Panc1 (cell line): ENCODE data around the gene NTRK3. TPM values are rescaled to one million over a fixed set of nuclear protein-coding genes. Genes with fewer than 3 reads are reported as not detected.

Experiments
- ATAC-seq: fragments of 200-7000 bp; cut with Tn5 transposase; 2 replicates; pipeline ENCODE4 v1.9.1; 2020; ENCODE audit warnings: mild to moderate bottlenecking, moderate library complexity
- BruUV-seq: library from RNA; stranded (reverse); fragments of 400-500 nt; replicated peaks from 2 replicates; lab custom pipeline; 2021; lab: Mats Ljungman, UMichigan
- CTCF ChIA-PET: fragments of 300-600 bp; sonication (Branson Sonifier 250); formaldehyde crosslinking; loops from one replicate; lab custom pipeline; 2022; ENCODE audit warnings: antibody characterized with exemption; lab: Charles Lee
- POLR2A ChIA-PET: fragments of 300-600 bp; sonication (Branson Sonifier 250); formaldehyde crosslinking; loops from one replicate; lab custom pipeline; 2022; ENCODE audit warnings: antibody characterized with exemption; lab: Charles Lee
- DNase-seq: peaks from one replicate; pipeline ENCODE4 v3.0.0-alpha.2; 2010; ENCODE audit warnings: low read depth, low spot score
- H3K27ac ChIP-seq: 2 replicates; pipeline ENCODE4 v1.5.1; 2011; ENCODE audit warnings: mild to moderate bottlenecking, low read length, inconsistent platforms
- H3K27me3 ChIP-seq: fragments of 200-500 bp; sonication (Bioruptor generic); 2 replicates; pipeline ENCODE4 v1.6.0; 2014; ENCODE audit warnings: low read length, inconsistent platforms; ENCODE audit not compliant: control insufficient read depth, insufficient read depth
- H3K36me3 ChIP-seq: fragments of 200-500 bp; sonication (Bioruptor generic); 2 replicates; pipeline ENCODE4 v1.5.1; 2014; ENCODE audit warnings: inconsistent platforms, mild to moderate bottlenecking, low read length, moderate library complexity; ENCODE audit not compliant: control insufficient read depth, insufficient read depth
- H3K4me1 ChIP-seq: 2 replicates; pipeline ENCODE4 v1.5.1; 2011; ENCODE audit warnings: inconsistent platforms, mild to moderate bottlenecking, low read length, moderate library complexity; ENCODE audit not compliant: control insufficient read depth, insufficient read depth
- H3K4me3 ChIP-seq, 2 experiments: 2 replicates each; pipeline ENCODE4 v1.5.1; 2011 to 2012; ENCODE audit warnings: low read depth in 2 of 2, low read length in 2 of 2, mild to moderate bottlenecking in 2 of 2, inconsistent platforms in 1 of 2, moderate library complexity in 1 of 2
- H3K9me3 ChIP-seq: fragments of 200-500 bp; sonication (Bioruptor generic); 2 replicates; pipeline ENCODE4 v1.5.1; 2014; ENCODE audit warnings: low read depth, mild to moderate bottlenecking, inconsistent platforms, low read length, moderate library complexity; ENCODE audit not compliant: control insufficient read depth, insufficient read depth
- CTCF ChIP-seq: fragments of 450-650 bp; IDR thresholded peaks from 2 replicates; pipeline ENCODE4 v1.5.1; 2017; ENCODE audit warnings: mild to moderate bottlenecking
- POLR2AphosphoS5 ChIP-seq: IDR thresholded peaks from 2 replicates; pipeline ENCODE4 v1.6.1; 2012; ENCODE audit warnings: mild to moderate bottlenecking, low read depth, low read length, moderate library complexity
- REST ChIP-seq, 2 experiments: IDR thresholded peaks; 2 replicates each; pipeline ENCODE4 v1.6.1; 2011 to 2012; ENCODE audit warnings: low read depth in 2 of 2, control low read depth in 1 of 2, low read length in 1 of 2, mild to moderate bottlenecking in 1 of 2, moderate library complexity in 1 of 2; ENCODE audit not compliant: insufficient read depth in 1 of 2
- SIN3A ChIP-seq: IDR thresholded peaks from 2 replicates; pipeline ENCODE4 v1.6.1; 2012; ENCODE audit warnings: low read depth, mild to moderate bottlenecking, low read length, moderate library complexity, borderline replicate concordance; ENCODE audit not compliant: insufficient read depth
- TCF7L2 ChIP-seq: IDR thresholded peaks from 2 replicates; pipeline ENCODE4 v1.6.1; 2011; ENCODE audit warnings: mild to moderate bottlenecking, low read depth, low read length, inconsistent platforms
- in situ Hi-C: cut with HindIII; loops from 2 replicates; pipeline ENCODE4 v1.10.0; 2016; ENCODE audit warnings: low sequenced_read_pairs, low pct_unique_long_range_greater_than_20kb
- intact Hi-C: fragments of 100-400 bp; cut with micrococcal nuclease; formaldehyde crosslinking; loops from one replicate; pipeline ENCODE4 v1.10.0; 2022; ENCODE audit not compliant: unreplicated experiment
- total RNA-seq: library from RNA; stranded (reverse); gene quantifications from one replicate; pipeline ENCODE4 v1.2.1, GENCODE V29; 2021; ENCODE audit not compliant: unreplicated experiment

Gene NTRK3
- total RNA-seq, 1 experiment from 2014 or later: not detected

GRCh38 chr15:88230823-88231222 is 25.7 kb downstream of the NTRK3 start:
- Histone ChIP-seq H3K4me3 (no peak overlapping the region), H3K4me1 (no peaks in the 10 kb centered on the region), H3K27me3 (peaks cover 8% of the 10 kb centered on the region; the same call in 1 of the 2 replicates), H3K36me3 (no peaks in the 10 kb centered on the region), H3K27ac (no peak overlapping the region), H3K9me3 (no peaks in the 10 kb centered on the region)
- no peak for TF ChIP-seq CTCF
- no peak for TF ChIP-seq TCF7L2
- TF ChIP-seq REST (IDR thresholded peaks at IDR 0.05; ENCODE audit: insufficient read depth in 1 of 2, low read depth in 2 of 2, low read length in 1 of 2): no peak
- no peak for TF ChIP-seq POLR2AphosphoS5
- TF ChIP-seq SIN3A: no peak
- ATAC-seq: no peak
- BruUV-seq: no TSS peak
- ChIA-PET CTCF (no interaction called here), POLR2A (no interaction called here)
- DNase-seq: no peak
- in situ Hi-C loops (no loop called here), intact Hi-C loops (no loop called here)

GRCh38 chr15:88225461-88225860 is 31.1 kb downstream of the NTRK3 start:
- DNase-seq (no peak), ATAC-seq (no peak)
- peaks cover 6% of the 10 kb centered on the region; the same call in 1 of the 2 replicates for H3K27me3 ChIP-seq
- in situ Hi-C loops (no loop called here), intact Hi-C loops (no loop called here)
- no peaks in the 10 kb centered on the region for H3K9me3 ChIP-seq
- TF ChIP-seq TCF7L2 (no peak), SIN3A (no peak), POLR2AphosphoS5 (no peak), CTCF (no peak), REST (IDR thresholded peaks at IDR 0.05; ENCODE audit: insufficient read depth in 1 of 2, low read depth in 2 of 2, low read length in 1 of 2) (no peak)
- no peaks in the 10 kb centered on the region for H3K36me3 ChIP-seq
- no peak overlapping the region for H3K4me3 ChIP-seq
- no peak overlapping the region for H3K27ac ChIP-seq
- BruUV-seq: no TSS peak
- ChIA-PET POLR2A (no interaction called here), CTCF (no interaction called here)
- H3K4me1 ChIP-seq: no peaks in the 10 kb centered on the region
